Astrocyte of the cerebellum (primary cell): ENCODE measurements around the gene HS6ST2.

Experiments used
- DNase-seq: peaks from one replicate; pipeline ENCODE4 v3.0.0-alpha.2; 2011; ENCODE audit warnings: low read depth
- H3K4me3 ChIP-seq: 2 replicates; pipeline ENCODE4 v1.5.1; 2011; ENCODE audit warnings: mild to moderate bottlenecking, low read depth, low read length, moderate library complexity
- in situ Hi-C: cut with HindIII; loops from 2 replicates; pipeline ENCODE4 v1.10.0; 2017; ENCODE audit warnings: low sequenced_read_pairs
- TF ChIP-seq, protein P1 (sequence below): IDR thresholded peaks from 2 replicates; pipeline ENCODE4 v1.5.1; 2012; ENCODE audit warnings: low read length, low read depth, moderate library complexity, mild to moderate bottlenecking; ENCODE audit errors: missing control alignments

The HS6ST2 gene

DNA sequence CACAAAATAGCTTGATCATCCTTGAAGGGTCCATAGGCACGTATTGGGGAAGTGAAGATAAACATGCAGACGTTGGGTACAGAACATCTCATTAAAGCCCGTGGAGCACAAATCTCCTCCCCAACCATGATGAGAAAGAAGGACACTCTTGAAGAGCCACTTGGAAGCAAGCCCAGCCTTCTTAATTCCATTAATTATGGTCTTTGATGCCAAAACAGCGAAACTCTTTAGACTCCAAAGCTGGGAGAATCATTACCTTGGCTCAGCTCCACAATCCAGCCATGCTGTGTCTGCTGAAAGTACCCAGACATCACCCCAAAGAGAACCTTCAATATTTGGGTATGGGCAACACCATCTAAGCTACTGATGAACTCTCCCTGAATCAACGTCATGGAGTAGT is 300.6 kb downstream of the HS6ST2 start:
- DNase-seq, result no peak
- in situ Hi-C loops, result no loop called here
- TF ChIP-seq, protein P1, sequence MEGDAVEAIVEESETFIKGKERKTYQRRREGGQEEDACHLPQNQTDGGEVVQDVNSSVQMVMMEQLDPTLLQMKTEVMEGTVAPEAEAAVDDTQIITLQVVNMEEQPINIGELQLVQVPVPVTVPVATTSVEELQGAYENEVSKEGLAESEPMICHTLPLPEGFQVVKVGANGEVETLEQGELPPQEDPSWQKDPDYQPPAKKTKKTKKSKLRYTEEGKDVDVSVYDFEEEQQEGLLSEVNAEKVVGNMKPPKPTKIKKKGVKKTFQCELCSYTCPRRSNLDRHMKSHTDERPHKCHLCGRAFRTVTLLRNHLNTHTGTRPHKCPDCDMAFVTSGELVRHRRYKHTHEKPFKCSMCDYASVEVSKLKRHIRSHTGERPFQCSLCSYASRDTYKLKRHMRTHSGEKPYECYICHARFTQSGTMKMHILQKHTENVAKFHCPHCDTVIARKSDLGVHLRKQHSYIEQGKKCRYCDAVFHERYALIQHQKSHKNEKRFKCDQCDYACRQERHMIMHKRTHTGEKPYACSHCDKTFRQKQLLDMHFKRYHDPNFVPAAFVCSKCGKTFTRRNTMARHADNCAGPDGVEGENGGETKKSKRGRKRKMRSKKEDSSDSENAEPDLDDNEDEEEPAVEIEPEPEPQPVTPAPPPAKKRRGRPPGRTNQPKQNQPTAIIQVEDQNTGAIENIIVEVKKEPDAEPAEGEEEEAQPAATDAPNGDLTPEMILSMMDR, result no peak
- H3K4me3 ChIP-seq, result no peak overlapping the region

DNA sequence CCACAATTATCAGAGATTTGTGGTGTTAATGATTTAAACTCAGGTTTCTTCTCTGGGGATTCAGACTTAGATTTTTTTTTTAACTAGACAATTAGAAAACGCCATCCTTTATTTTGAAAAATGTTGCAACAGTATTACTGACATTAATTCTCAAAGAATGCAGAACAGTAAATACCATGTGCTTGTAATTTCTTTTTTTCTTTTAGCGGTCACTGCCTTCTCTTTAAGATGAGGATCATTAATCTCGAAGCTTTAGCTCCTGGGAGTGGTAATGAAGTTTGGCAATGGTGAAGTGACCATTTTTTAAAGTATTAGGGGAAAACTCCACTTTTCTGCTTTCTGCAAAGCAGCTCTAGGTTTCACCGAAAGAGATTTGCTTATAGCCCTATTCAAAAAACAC is 305.6 kb downstream of the HS6ST2 start:
- in situ Hi-C loops, result no loop called here
- no peak for DNase-seq
- TF ChIP-seq, protein P1, result no peak
- H3K4me3 ChIP-seq, result no peak overlapping the region

DNA sequence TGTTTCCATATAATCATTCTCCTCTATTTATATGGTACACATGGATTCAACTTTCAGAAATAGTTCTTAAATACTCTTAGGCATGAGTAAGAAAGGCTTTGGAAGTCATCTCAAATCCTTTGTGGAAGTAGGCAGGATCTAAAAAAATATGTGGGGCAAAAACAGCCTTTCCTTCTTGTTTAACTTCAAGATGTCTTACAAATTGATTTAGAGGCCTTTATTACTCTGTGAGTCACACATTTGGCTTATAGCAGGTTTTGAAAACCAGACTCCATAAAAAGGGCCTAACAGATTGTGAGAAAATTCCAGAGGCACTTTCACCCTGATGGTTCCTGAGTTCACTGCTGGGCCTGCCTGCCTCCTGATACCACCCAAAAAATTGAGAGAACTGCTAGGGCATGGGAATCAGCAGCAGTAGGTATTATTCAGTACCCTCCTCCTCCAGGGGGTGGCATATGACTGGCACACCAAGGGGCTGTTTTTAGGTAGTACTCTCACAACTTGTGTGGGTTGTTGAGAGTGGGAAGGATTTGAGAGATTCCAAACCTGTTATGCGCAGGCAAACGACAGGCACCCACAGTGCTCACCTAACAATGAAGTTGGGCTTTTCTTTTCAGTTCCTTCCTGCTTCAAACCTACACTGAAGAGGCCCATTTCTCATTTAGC is 306.9 kb downstream of the HS6ST2 start:
- TF ChIP-seq, protein P1, result no peak
- no peak for DNase-seq
- no peak overlapping the region for H3K4me3 ChIP-seq
- in situ Hi-C loops, result no loop called here

DNA sequence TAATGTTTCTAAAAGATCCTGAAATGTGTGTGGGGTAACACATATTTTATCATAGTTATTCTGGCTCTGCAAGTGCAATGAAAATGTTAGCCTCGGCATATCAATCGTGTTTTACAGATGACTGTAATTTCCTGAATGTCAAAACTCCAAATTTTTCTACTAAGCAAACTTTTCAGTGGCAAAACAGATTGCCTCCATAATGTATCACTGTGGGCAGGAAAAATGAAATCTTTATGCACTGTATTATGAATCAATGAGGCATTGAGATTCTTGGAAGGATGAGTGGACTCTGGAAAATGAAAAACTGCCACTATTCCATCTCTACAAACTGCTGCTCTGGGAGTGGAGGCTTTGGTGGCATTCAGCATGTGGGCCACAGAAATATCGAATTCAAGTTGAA is 309.5 kb downstream of the HS6ST2 start:
- H3K4me3 ChIP-seq, result no peak overlapping the region
- TF ChIP-seq, protein P1, result no peak
- in situ Hi-C loops, result no loop called here
- no peak for DNase-seq

DNA sequence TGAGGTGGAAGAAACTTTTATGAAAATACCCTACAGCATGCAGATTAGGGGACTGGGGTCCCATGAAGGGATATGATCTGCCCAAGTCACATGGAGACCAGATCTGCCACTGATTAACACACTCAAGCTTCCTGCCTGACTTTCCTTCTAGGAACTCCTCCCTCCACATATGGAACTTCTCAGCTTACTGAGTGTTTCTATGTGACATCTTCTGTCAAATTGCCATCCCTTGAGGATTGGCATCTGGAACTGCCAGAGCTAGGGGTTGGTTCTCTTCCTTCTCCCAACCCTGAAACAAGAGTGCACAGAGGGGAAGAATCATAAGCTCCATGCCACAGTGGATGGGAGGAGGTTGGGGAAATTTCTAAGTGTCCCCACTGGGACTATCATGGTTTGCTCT is 319.0 kb downstream of the HS6ST2 start:
- TF ChIP-seq, protein P1, result no peak
- no peak for DNase-seq
- H3K4me3 ChIP-seq, result no peak overlapping the region
- in situ Hi-C loops, result no loop called here

DNA sequence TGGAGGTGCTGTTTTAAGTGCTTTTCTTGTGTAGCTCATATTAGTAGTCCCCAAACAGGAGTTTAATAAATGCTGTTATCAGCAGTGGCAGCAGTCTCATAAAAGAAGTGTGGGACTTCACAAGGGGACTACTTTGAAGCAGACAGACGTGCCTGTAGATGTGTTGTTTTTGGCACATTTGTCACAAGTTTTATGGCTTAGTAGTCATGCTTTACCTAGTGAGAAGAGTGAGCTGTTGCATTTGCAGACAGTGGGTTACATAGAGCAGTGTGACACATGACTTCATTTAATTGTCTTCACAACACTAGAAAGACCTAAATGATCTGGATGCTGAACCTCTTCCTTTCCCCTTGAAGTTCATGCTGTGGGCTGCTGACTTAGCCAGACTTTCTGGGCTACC is 320.1 kb downstream of the HS6ST2 start:
- TF ChIP-seq, protein P1, result no peak
- no peak overlapping the region for H3K4me3 ChIP-seq
- DNase-seq, result no peak
- in situ Hi-C loops, result no loop called here
